ENCODE results near the gene TSPAN10.

DNA sequence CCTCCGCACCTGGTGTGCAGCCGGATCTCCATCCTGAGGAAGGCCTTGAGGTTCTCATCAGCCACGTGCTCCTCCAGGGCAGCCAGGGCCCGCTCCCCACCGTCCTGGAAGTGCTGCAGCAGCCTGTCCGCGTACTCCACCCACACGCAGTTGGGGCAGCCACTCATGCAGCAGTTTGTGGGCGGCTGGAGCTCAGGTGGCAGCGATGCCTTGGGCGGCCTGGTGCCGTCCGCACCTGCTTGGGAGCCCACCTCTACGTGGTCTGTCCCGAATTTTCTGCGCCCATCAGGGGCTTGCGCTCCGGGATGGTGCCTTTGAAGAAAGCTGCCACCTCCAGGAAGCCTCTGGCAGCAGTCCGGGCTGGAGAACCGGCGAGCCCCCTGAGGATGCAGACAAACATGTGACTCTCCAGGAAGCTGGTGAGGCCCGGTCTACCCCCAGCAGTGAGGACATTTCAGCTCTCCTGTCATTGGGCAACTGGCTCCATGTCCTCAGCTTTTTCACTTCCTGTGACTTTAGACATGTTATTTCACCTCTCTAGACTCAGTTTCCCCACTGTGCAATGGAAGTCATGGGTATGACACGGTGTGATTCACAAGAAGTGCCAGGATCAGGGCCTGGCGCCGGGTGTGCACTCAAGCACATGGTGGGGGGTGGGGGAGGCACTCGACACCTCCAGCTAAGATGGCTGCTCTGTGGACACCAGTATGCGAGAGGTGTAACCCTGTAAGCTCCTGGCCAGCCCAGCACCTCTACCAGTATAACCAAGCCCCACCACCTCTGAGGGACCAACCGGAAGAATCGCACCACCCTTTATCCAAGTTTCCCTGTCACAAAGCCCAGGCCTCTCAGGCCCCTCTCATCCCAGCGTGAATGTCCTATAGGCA, 28.5 kb downstream of the TSPAN10 start:
- TF ChIP-seq, protein P1, sequence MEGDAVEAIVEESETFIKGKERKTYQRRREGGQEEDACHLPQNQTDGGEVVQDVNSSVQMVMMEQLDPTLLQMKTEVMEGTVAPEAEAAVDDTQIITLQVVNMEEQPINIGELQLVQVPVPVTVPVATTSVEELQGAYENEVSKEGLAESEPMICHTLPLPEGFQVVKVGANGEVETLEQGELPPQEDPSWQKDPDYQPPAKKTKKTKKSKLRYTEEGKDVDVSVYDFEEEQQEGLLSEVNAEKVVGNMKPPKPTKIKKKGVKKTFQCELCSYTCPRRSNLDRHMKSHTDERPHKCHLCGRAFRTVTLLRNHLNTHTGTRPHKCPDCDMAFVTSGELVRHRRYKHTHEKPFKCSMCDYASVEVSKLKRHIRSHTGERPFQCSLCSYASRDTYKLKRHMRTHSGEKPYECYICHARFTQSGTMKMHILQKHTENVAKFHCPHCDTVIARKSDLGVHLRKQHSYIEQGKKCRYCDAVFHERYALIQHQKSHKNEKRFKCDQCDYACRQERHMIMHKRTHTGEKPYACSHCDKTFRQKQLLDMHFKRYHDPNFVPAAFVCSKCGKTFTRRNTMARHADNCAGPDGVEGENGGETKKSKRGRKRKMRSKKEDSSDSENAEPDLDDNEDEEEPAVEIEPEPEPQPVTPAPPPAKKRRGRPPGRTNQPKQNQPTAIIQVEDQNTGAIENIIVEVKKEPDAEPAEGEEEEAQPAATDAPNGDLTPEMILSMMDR (IDR thresholded peaks at IDR 0.05): no peak
- TF ChIP-seq POLR2A (IDR thresholded peaks at IDR 0.05): no peak
